ENCODE results near the gene SLC12A5.

The SLC12A5 gene

GRCh38 chr20:46028110-46028509 lies 905 bp upstream of the SLC12A5 start:
- no peak for DNase-seq (ENCODE audit: low read depth)

GRCh38 chr20:46030284-46031013 lies 1.4 kb downstream of the SLC12A5 start:
- DNase-seq (ENCODE audit: low read depth): no peak

GRCh38 chr20:46031014-46031569 lies 2.1 kb downstream of the SLC12A5 start:
- DNase-seq (ENCODE audit: low read depth): no peak

GRCh38 chr20:46031701-46032254 lies 2.8 kb downstream of the SLC12A5 start:
- no peak for DNase-seq (ENCODE audit: low read depth)

- no peak for DNase-seq (ENCODE audit: low read depth)
Observed at GRCh38 chr20:46034039-46034438, 5.0 kb downstream of the SLC12A5 start.

- DNase-seq (ENCODE audit: low read depth): no peak
Observed at GRCh38 chr20:46035253-46035652, 6.2 kb downstream of the SLC12A5 start.

GRCh38 chr20:46035713-46036112 lies 6.7 kb downstream of the SLC12A5 start:
- DNase-seq (ENCODE audit: low read depth): no peak

GRCh38 chr20:46036370-46036769 lies 7.4 kb downstream of the SLC12A5 start:
- no peak for DNase-seq (ENCODE audit: low read depth)

- DNase-seq (ENCODE audit: low read depth): no peak
Observed at GRCh38 chr20:46037036-46037435, 8.0 kb downstream of the SLC12A5 start.

- DNase-seq (ENCODE audit: low read depth): peak; percentile 44
Observed at GRCh38 chr20:46040902-46041535, 12.0 kb downstream of the SLC12A5 start.

- DNase-seq (ENCODE audit: low read depth): no peak
Observed at GRCh38 chr20:46043556-46043955, 14.5 kb downstream of the SLC12A5 start.

- no peak for DNase-seq (ENCODE audit: low read depth)
Observed at GRCh38 chr20:46044896-46045295, 15.9 kb downstream of the SLC12A5 start.

GRCh38 chr20:46046588-46047310 lies 17.7 kb downstream of the SLC12A5 start:
- DNase-seq (ENCODE audit: low read depth): no peak

- DNase-seq (ENCODE audit: low read depth): no peak
Observed at GRCh38 chr20:46047821-46048220, 18.8 kb downstream of the SLC12A5 start.

- no peak for DNase-seq (ENCODE audit: low read depth)
Observed at GRCh38 chr20:46049190-46049589, 20.2 kb downstream of the SLC12A5 start.

- DNase-seq (ENCODE audit: low read depth): no peak
Observed at GRCh38 chr20:46049815-46050214, 20.8 kb downstream of the SLC12A5 start.

- no peak for DNase-seq (ENCODE audit: low read depth)
Observed at GRCh38 chr20:46050444-46050843, 21.4 kb downstream of the SLC12A5 start.

GRCh38 chr20:46050885-46051284 lies 21.9 kb downstream of the SLC12A5 start:
- no peak for DNase-seq (ENCODE audit: low read depth)

- DNase-seq (ENCODE audit: low read depth): no peak
Observed at GRCh38 chr20:46051556-46052308, 22.7 kb downstream of the SLC12A5 start.

GRCh38 chr20:46053416-46053815 lies 24.4 kb downstream of the SLC12A5 start:
- DNase-seq (ENCODE audit: low read depth): no peak

- no peak for DNase-seq (ENCODE audit: low read depth)
Observed at GRCh38 chr20:46054606-46055005, 25.6 kb downstream of the SLC12A5 start.

GRCh38 chr20:46055269-46055668 lies 26.3 kb downstream of the SLC12A5 start:
- no peak for DNase-seq (ENCODE audit: low read depth)

All from activated T-cell treated with anti-CD3 and anti-CD28 coated beads for 1 hour (primary cell).